ENCODE results near the gene WBP2NL.

- TF ChIP-seq CTCF (IDR thresholded peaks at IDR 0.05; ENCODE audit: low read depth, low read length) (no peak), EZH2phosphoT487 (IDR thresholded peaks at IDR 0.05; ENCODE audit: low read depth) (no peak)
These were observed 66.0 kb downstream of the WBP2NL start for GRCh38 chr22:42064629-42065028.

Data from OCI-LY3 (cell line).